Lung (tissue), 12 donors: Measurements from ENCODE around the gene NLRP14. TPM values are rescaled to one million over a fixed set of nuclear protein-coding genes. Genes with fewer than 3 reads are reported as not detected.

ENCODE experiments used
- ATAC-seq: fragments of 200-7000 bp; cut with Tn5 transposase; one replicate; pipeline ENCODE4 v1.9.1; 2020; ENCODE audit warnings: moderate number of reproducible peaks; ENCODE audit not compliant: insufficient read depth, low FRiP score
- DNase-seq, 3 donors: peaks; one replicate each; pipeline ENCODE4 v3.0.0-alpha.2; 2013 to 2017
- H3K27ac ChIP-seq, 2 donors: one replicate each; pipeline ENCODE4 v1.5.1; 2013; ENCODE audit warnings: mild to moderate bottlenecking in 2 of 2, moderate library complexity in 2 of 2, control low read depth in 1 of 2, inconsistent platforms in 1 of 2, low read depth in 1 of 2, low read length in 1 of 2
- H3K27me3 ChIP-seq, 3 donors: one replicate each; pipeline ENCODE4 v1.5.1; 2013; ENCODE audit warnings: low read length in 2 of 3; ENCODE audit not compliant: control insufficient read depth in 3 of 3, insufficient read depth in 3 of 3
- H3K36me3 ChIP-seq, 4 donors: one replicate each; pipeline ENCODE4 v1.5.1; 2013; ENCODE audit warnings: low read length in 4 of 4, mild to moderate bottlenecking in 1 of 4, moderate library complexity in 1 of 4; ENCODE audit not compliant: control insufficient read depth in 4 of 4, insufficient read depth in 4 of 4
- H3K4me1 ChIP-seq, 5 donors: one replicate each; pipeline ENCODE4 v1.5.1; 2013; ENCODE audit warnings: low read length in 5 of 5, mild to moderate bottlenecking in 2 of 5, moderate library complexity in 1 of 5; ENCODE audit not compliant: control insufficient read depth in 5 of 5, insufficient read depth in 5 of 5
- H3K4me3 ChIP-seq: one replicate; pipeline ENCODE4 v1.5.1; 2013; ENCODE audit warnings: mild to moderate bottlenecking, control low read depth, moderate library complexity
- H3K9ac ChIP-seq, 2 donors: one replicate each; pipeline ENCODE4 v1.5.1; 2013; ENCODE audit warnings: low read length in 2 of 2, control low read depth in 1 of 2; ENCODE audit not compliant: insufficient read depth in 1 of 2
- H3K9me3 ChIP-seq, 4 donors: one replicate each; pipeline ENCODE4 v1.5.1; 2013; ENCODE audit warnings: low read length in 3 of 4, mild to moderate bottlenecking in 1 of 4, moderate library complexity in 1 of 4; ENCODE audit not compliant: control insufficient read depth in 4 of 4, insufficient read depth in 3 of 4
- CTCF ChIP-seq: IDR thresholded peaks from 2 replicates; pipeline ENCODE4 v1.5.1; 2012; ENCODE audit warnings: mild to moderate bottlenecking; ENCODE audit errors: control extremely low read depth, extremely low read depth
- WGBS, 2 donors: extraction: QIAGEN DNeasy Blood & Tissue Kit; methylation state at CpG; one replicate each; pipeline ENCODE4 v1.1.7; 2013; 5-methylcytosine and 5-hydroxymethylcytosine counted together
- polyA plus RNA-seq, 2 donors: library from polyadenylated mRNA; stranded (reverse); fragments of 200-250 nt; gene quantifications; one replicate each; pipeline ENCODE4 v1.2.1, GENCODE V29; 2013
- total RNA-seq, 2 donors: library from RNA; depleted of rRNA in 1 of 2; stranded (reverse); fragments of >200 nt in 1 of 2; gene quantifications; one replicate each; pipeline ENCODE4 v1.2.1, GENCODE V29; 2014 to 2021
- donor health status: control.
- donor health status: control.
- donor health status: Bipolar disorder and iron deficiency.
- donor health status: healthy.
- donor health status: DM: yes; HTN: yes; CAD: no.

NLRP14 gene
- total and polyA plus RNA-seq, 4 donors: 0.01 to 0.31 (median 0.15) TPM; not detected in 1

GRCh38 chr11:7032692-7033091 lies 12.4 kb downstream of the NLRP14 start:
- ATAC-seq (no peak), DNase-seq (no peak)
- Histone ChIP-seq H3K27ac (no peak overlapping the region), H3K4me1 (no peaks in the 10 kb centered on the region), H3K9me3 (no peaks in the 10 kb centered on the region), H3K27me3 (peaks cover 0 to 7% (median 3%) of the 10 kb centered on the region in 3 donors), H3K9ac (no peak overlapping the region), H3K36me3 (no peaks in the 10 kb centered on the region), H3K4me3 (no peak overlapping the region)
- TF ChIP-seq CTCF: no peak
- WGBS, 2 donors: 0 to 40% methylated on average over 1 of the region's 1 CpG

GRCh38 chr11:7034019-7034418 lies 13.7 kb downstream of the NLRP14 start:
- no peak for TF ChIP-seq CTCF
- no peak overlapping the region for H3K27ac ChIP-seq
- no peak overlapping the region for H3K4me3 ChIP-seq
- peaks cover 0 to 9% (median 3%) of the 10 kb centered on the region in 3 donors for H3K27me3 ChIP-seq
- DNase-seq: no peak
- no peak overlapping the region for H3K9ac ChIP-seq
- H3K9me3 ChIP-seq: no peaks in the 10 kb centered on the region
- H3K36me3 ChIP-seq: no peaks in the 10 kb centered on the region
- 83 to 95% methylated on average over 6 of the region's 6 CpGs for whole genome bisulfite sequencing, 2 donors
- no peaks in the 10 kb centered on the region for H3K4me1 ChIP-seq
- no peak for ATAC-seq

GRCh38 chr11:7046474-7047175 lies 26.3 kb downstream of the NLRP14 start:
- ATAC-seq: no peak
- no peak overlapping the region for H3K4me3 ChIP-seq
- no peak overlapping the region for H3K27ac ChIP-seq
- H3K27me3 ChIP-seq: peaks cover 0 to 2% (median 0%) of the 10 kb centered on the region in 3 donors
- no peak for DNase-seq
- H3K9me3 ChIP-seq: no peaks in the 10 kb centered on the region
- no peak for TF ChIP-seq CTCF
- H3K4me1 ChIP-seq: no peaks in the 10 kb centered on the region
- H3K36me3 ChIP-seq: no peaks in the 10 kb centered on the region
- 51 to 77% methylated on average over 3 of the region's 3 CpGs for WGBS, 2 donors
- no peak overlapping the region for H3K9ac ChIP-seq

- Histone ChIP-seq H3K9ac (no peak overlapping the region), H3K9me3 (no peaks in the 10 kb centered on the region), H3K4me1 (no peaks in the 10 kb centered on the region), H3K27ac (no peak overlapping the region), H3K36me3 (no peaks in the 10 kb centered on the region), H3K4me3 (no peak overlapping the region), H3K27me3 (no peaks in the 10 kb centered on the region)
- ATAC-seq (no peak), DNase-seq (no peak)
- TF ChIP-seq CTCF: no peak
- WGBS, 2 donors: 93 to 94% methylated on average over 1 of the region's 1 CpG
These were observed 29.9 kb downstream of the NLRP14 start for GRCh38 chr11:7050191-7050590.
